Measurements from ENCODE around the gene ZIC4. TPM values are rescaled to one million over a fixed set of nuclear protein-coding genes. Genes with fewer than 3 reads are reported as not detected.

ZIC4 gene
- total and polyA plus RNA-seq, 5 experiments from 2014 or later = not detected

- H3K4me3 Mint-ChIP-seq = peak overlapping the region in 1 of 10 donors; percentile 38
- POLR2A ChIA-PET = no interaction called here
- ATAC-seq (no peak), DNase-seq (no peak)
- peaks cover 3 to 38% (median 24%) of the 10 kb centered on the region in 3 donors for H3K36me3 Mint-ChIP-seq
- H3K27me3 Mint-ChIP-seq = peaks cover 38 to 91% (median 70%) of the 10 kb centered on the region in 5 donors
- H3K9me3 Mint-ChIP-seq = peaks cover 0 to 45% (median 13%) of the 10 kb centered on the region in 9 donors
- peak overlapping the region in 2 of 10 donors; percentile 25 to 40 for H3K27ac Mint-ChIP-seq
- H3K4me1 Mint-ChIP-seq = peaks cover 0 to 13% (median under 1%) of the 10 kb centered on the region in 4 donors
These were observed 14.3 kb downstream of the ZIC4 start for GRCh38 chr3:147391781-147392624.

GRCh38 chr3:147390589-147391569 is 15.5 kb downstream of the ZIC4 start:
- POLR2A ChIA-PET = no interaction called here
- DNase-seq (peak in 1 of 10 donors; percentile 41), ATAC-seq (no peak)
- H3K9me3 Mint-ChIP-seq = peaks cover 0 to 45% (median 13%) of the 10 kb centered on the region in 9 donors
- H3K36me3 Mint-ChIP-seq = peaks cover 2 to 44% (median 23%) of the 10 kb centered on the region in 3 donors
- peak overlapping the region in 1 of 10 donors; percentile 78 for H3K27ac Mint-ChIP-seq
- H3K4me3 Mint-ChIP-seq = no peak overlapping the region
- peaks cover 45 to 94% (median 78%) of the 10 kb centered on the region in 5 donors for H3K27me3 Mint-ChIP-seq
- peaks cover 0 to 12% (median under 1%) of the 10 kb centered on the region in 4 donors for H3K4me1 Mint-ChIP-seq

GRCh38 chr3:147389717-147390116 is 16.6 kb downstream of the ZIC4 start:
- DNase-seq = no peak
- peaks cover 0 to 12% (median under 1%) of the 10 kb centered on the region in 4 donors for H3K4me1 Mint-ChIP-seq
- peaks cover 0 to 45% (median 10%) of the 10 kb centered on the region in 9 donors for H3K9me3 Mint-ChIP-seq
- ATAC-seq = no peak
- H3K36me3 Mint-ChIP-seq = peaks cover 2 to 48% (median 26%) of the 10 kb centered on the region in 3 donors
- H3K27me3 Mint-ChIP-seq = peaks cover 44 to 94% (median 77%) of the 10 kb centered on the region in 5 donors
- peak overlapping the region in 1 of 10 donors; percentile 59 for H3K27ac Mint-ChIP-seq
- POLR2A ChIA-PET = no interaction called here
- no peak overlapping the region for H3K4me3 Mint-ChIP-seq

GRCh38 chr3:147388700-147389580 is 17.4 kb downstream of the ZIC4 start:
- no peak for DNase-seq
- peaks cover 2 to 49% (median 24%) of the 10 kb centered on the region in 3 donors for H3K36me3 Mint-ChIP-seq
- ATAC-seq = no peak
- peaks cover 0 to 8% (median 2%) of the 10 kb centered on the region in 4 donors for H3K4me1 Mint-ChIP-seq
- peak overlapping the region in 1 of 10 donors; percentile 30 for H3K4me3 Mint-ChIP-seq
- H3K9me3 Mint-ChIP-seq = peaks cover 0 to 42% (median 9%) of the 10 kb centered on the region in 9 donors
- POLR2A ChIA-PET = no interaction called here
- peaks cover 44 to 94% (median 76%) of the 10 kb centered on the region in 5 donors for H3K27me3 Mint-ChIP-seq
- H3K27ac Mint-ChIP-seq = peak overlapping the region in 2 of 10 donors; percentile 25 to 50

GRCh38 chr3:147387885-147388699 is 18.3 kb downstream of the ZIC4 start:
- DNase-seq (no peak), ATAC-seq (no peak)
- H3K4me3 Mint-ChIP-seq = no peak overlapping the region
- peak overlapping the region in 1 of 10 donors; percentile 50 for H3K27ac Mint-ChIP-seq
- peaks cover 2 to 54% (median 22%) of the 10 kb centered on the region in 3 donors for H3K36me3 Mint-ChIP-seq
- peaks cover 0 to 48% (median 9%) of the 10 kb centered on the region in 9 donors for H3K9me3 Mint-ChIP-seq
- POLR2A ChIA-PET = no interaction called here
- peaks cover 0 to 7% (median 1%) of the 10 kb centered on the region in 4 donors for H3K4me1 Mint-ChIP-seq
- H3K27me3 Mint-ChIP-seq = peaks cover 45 to 94% (median 81%) of the 10 kb centered on the region in 5 donors

GRCh38 chr3:147387291-147387884 is 19.0 kb downstream of the ZIC4 start:
- peaks cover 0 to 47% (median 9%) of the 10 kb centered on the region in 9 donors for H3K9me3 Mint-ChIP-seq

GRCh38 chr3:147385059-147386012 is 21.0 kb downstream of the ZIC4 start:
- Mint-ChIP-seq H3K9me3 (peaks cover 0 to 60% (median 9%) of the 10 kb centered on the region in 9 donors), H3K27me3 (peaks cover 62 to 91% (median 87%) of the 10 kb centered on the region in 5 donors), H3K4me3 (no peak overlapping the region), H3K36me3 (peaks cover 5 to 52% (median 12%) of the 10 kb centered on the region in 3 donors), H3K27ac (no peak overlapping the region), H3K4me1 (peaks cover 0 to 5% (median 1%) of the 10 kb centered on the region in 4 donors)
- POLR2A ChIA-PET = no interaction called here
- no peak for DNase-seq
- ATAC-seq = no peak

More at GRCh38 chr3:147387291-147387884, 19.0 kb downstream of the ZIC4 start:
- Mint-ChIP-seq H3K27me3 (peaks cover 51 to 94% (median 82%) of the 10 kb centered on the region in 5 donors), H3K36me3 (peaks cover 2 to 49% (median 16%) of the 10 kb centered on the region in 3 donors), H3K27ac (no peak overlapping the region), H3K4me3 (no peak overlapping the region), H3K4me1 (peaks cover 0 to 7% (median 1%) of the 10 kb centered on the region in 4 donors)
- POLR2A ChIA-PET = no interaction called here
- DNase-seq (no peak), ATAC-seq (no peak)

- Mint-ChIP-seq H3K4me1 (peaks cover 0 to 3% (median 1%) of the 10 kb centered on the region in 4 donors), H3K4me3 (no peak overlapping the region), H3K27me3 (peaks cover 66 to 91% (median 88%) of the 10 kb centered on the region in 5 donors), H3K9me3 (peaks cover 0 to 61% (median 10%) of the 10 kb centered on the region in 9 donors), H3K27ac (no peak overlapping the region), H3K36me3 (peaks cover 5 to 49% (median 12%) of the 10 kb centered on the region in 3 donors)
- ATAC-seq (no peak), DNase-seq (no peak)
- POLR2A ChIA-PET = no interaction called here
These were observed 21.9 kb downstream of the ZIC4 start for GRCh38 chr3:147384210-147385058.

- Mint-ChIP-seq H3K36me3 (peaks cover 5 to 49% (median 7%) of the 10 kb centered on the region in 3 donors), H3K4me1 (peaks cover 0 to 3% (median 1%) of the 10 kb centered on the region in 4 donors), H3K9me3 (peaks cover 0 to 56% (median 12%) of the 10 kb centered on the region in 9 donors), H3K27ac (no peak overlapping the region), H3K27me3 (peaks cover 67 to 91% (median 88%) of the 10 kb centered on the region in 5 donors), H3K4me3 (no peak overlapping the region)
- POLR2A ChIA-PET = no interaction called here
- no peak for DNase-seq
- ATAC-seq = no peak
These were observed 22.7 kb downstream of the ZIC4 start for GRCh38 chr3:147383617-147384016.

All from naive thymus-derived CD8-positive, alpha-beta T cell (primary cell).